Stimulated activated CD8-positive, alpha-beta memory T cell treated with anti-CD3 and anti-CD28 coated beads, Interleukin-7, amount 100 ng/mL, for 4 hours (primary cell): ENCODE results near the gene MAP3K1.
A peak's percentile ranks its signal among the peaks of the same experiment; 100 is the strongest.
"Not testable (repeated sequence)": the region's sequence is repeated elsewhere in the genome, so short reads cannot be mapped to it uniquely, and the experiment has no call there.

ENCODE experiments used
- DNase-seq, 2 donors: peaks; one replicate each; pipeline ENCODE4 v3.0.0-alpha.2; 2020; ENCODE audit warnings: low read depth in 2 of 2

Gene MAP3K1

DNA sequence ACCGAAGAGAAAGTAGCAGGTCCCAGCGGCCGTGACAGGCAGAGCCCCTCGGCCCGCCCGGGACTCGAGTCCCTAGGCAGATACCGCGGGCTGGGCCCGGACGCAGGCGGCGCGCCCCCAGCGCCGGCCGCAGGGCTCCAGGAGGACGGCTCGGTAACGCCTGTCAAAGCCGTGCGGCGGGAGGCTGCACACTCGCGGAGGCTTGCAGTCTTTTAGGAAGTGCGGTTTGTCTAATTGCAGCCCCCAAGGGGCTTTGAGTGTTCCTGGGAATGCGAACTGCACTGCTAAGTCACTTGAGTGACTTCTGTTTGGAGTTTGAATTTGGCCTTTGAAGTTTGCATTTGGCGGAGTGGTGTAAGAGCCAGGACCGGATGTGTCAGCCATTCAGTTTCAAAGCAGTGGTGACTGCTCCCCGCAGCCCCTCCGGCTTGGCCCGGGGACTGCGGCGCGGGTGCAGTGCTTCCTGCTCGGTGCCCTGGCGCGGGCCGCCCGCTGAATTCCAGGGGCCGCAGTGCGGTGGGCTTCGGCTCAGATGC is 1.3 kb downstream of the MAP3K1 start:
- peak in 1 of 2 donors; percentile 36 for DNase-seq

DNA sequence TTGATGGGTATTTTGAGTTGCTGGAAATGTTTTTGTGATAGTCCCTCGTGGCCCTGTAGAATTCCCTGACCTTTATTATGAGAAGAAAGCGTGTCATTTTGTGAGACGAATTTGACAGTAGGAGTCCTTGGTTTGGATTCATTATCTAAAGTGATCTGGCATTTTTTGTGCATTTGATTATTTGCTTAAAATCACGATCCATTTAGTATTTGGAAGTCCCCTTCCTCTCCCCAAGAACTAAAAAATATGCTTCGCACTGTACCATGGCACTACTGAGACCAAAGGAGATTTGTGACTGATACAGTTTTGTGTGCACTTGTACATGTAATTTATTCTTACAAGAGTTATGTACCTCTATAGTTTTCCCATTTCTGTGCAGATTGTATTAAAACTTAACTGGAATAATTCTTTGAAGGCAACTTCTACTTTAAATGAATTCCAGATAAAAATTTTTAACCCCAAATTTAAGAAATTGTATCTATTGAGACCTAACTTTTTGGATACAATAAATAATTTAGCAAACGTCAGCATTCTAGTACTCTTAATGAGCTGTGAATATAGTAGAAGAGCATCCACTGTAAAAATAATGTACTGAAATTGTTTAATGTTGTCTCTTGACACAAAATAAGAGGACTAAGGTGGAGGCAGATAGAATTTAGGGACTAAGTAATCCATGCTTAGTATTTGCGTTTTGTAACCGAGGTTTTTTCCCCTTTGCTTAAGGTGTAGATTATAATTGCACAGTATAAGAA is 2.1 kb downstream of the MAP3K1 start:
- DNase-seq, result no peak

DNA sequence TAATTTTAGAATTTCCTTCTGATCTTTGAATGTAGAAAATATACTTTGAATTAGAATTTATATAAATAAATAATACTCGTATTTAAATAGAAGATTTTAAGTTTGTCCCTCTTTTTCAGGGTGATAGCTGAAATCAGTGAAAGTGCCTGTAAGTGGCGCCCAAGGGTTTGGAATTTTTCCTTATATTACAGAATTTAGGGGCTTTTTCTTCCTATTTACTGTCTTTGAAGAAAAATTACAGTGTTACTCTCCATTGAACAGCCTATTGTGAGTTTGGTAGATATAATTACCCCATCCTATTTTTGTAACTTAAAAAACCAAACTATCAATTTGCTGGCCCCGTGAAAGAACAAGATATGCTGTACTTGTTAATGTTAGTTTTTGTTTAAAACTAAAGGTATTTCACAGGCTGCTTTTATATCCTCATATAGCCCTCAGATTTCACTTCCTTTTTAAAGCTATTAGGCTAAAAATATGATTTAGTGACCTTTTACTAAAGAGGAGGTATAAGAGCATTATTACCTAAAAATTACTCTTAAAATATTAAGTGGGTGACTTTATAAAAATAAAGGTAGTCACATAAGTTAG is 3.2 kb downstream of the MAP3K1 start:
- no peak for DNase-seq

DNA sequence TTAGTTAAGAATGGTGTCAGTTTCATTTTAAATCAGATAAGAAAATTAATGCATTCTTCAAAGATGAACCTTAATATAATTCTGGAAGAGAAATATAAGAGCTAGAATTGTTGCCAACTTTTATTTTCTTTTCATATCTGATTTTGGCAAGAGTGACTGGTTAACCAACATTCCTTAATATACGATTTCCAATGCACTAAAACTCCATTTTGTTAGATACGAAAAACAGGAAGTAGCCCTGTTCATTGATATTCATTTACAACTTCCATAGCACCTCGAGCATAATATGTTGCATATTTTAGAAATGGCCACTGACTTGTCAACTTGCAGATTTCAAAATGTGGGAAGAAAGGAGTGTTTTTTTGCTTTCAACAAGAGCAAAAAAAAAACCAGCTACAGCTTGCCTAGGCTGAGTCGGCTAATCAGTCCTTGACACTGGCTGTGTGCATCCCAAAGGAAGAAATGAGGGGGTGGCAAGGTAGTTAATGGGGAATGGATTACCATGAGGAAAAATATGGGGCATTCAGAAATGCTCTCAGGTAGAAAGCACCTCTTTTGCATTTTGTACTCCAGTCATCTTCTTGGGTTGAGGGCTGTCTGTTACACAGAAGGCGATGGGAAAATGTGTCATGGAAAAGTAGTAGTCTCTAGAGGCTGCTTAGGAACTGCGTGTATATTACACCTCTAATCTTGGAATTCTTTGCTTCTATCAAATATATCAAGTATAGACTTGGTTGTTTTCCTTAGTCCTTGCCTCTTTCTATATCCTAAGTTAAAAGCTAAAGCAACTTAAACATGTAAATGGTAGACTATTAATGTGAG is 3.9 kb downstream of the MAP3K1 start:
- DNase-seq, result no peak

DNA sequence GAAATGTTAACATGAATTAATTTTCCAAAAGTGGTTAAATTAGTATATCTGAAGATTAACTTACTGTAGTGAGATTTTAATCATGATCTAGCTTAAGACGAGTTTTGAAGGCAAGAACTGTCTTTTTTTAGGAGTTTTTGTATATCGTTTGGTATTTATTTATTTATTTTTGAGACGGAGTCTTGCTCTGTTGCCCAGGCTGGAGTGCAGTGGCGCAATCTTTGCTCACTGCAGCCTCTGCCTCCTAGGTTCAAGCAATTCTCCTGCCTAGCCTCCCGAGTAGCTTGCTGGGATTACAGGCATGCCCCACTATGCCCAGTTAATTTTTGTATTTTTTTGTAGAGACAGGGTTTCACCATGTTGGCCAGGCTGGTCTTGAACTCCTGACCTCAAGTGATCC is 6.5 kb downstream of the MAP3K1 start:
- not testable (repeated sequence) for DNase-seq

DNA sequence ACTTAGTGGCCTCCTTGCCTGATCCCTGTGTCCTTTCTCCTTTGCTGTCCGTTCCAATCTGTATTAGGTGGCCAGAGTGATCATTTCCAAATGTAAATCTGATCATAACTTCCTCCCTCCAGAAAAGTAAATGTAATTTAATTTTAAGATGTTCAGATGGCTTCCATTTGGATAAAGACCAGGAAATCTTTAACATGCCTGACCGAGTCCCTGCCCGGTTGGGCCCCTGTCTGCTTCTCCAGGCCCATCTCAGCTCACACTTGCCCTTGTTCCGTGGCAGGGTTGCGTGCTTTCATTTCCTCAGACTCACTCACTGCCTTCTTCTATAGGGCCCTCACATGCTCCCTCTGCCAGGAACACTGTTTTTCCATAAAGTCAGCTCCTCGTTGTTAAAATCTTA is 7.6 kb downstream of the MAP3K1 start:
- DNase-seq, result no peak

DNA sequence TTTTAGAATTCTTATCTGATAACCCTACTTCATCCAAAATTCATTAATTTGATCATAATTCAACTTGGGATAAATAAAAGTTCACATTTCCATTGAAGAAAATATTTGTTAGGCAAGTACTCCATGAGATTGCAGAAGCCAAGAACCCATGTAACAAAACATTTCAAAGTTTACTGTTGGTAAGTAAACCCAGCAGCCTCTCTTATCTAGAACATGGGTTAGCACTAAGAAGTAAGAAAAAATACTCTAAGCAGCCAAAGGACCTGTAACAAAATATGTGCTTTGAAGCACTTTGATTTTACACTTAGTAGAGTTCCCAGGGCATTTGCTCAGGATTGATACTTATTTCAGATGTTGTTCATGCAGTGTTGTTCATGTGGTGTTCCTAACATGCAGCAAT is 8.7 kb downstream of the MAP3K1 start:
- DNase-seq, result no peak

DNA sequence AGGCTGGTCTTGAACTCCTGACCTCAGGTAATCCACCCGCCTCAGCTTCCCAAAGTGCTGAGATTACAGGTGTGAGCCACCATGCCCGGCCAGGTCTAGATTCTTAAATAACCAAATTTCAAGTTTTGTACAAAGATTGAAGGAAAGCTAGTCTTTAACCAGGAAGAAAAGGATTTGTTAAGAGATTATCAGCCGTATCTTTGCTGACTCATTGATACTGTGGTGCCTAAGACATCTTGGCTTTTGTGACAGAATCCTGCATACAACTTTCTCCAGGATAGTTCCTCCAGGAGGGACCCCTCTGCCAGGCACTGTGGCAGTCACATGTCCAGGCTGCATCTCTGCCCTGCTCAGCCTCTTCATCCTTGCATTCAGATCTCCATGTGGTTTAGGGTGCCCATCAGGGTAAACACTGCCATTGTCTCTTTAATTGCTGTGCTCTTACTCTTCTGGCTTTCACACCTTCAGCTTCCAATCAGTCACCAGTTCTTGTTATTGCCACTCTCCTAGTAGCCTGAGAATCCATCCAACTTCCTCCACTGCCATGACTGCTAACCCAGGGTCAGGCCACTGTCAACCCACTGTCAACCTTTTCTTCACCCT is 10.0 kb downstream of the MAP3K1 start:
- DNase-seq, result no peak

DNA sequence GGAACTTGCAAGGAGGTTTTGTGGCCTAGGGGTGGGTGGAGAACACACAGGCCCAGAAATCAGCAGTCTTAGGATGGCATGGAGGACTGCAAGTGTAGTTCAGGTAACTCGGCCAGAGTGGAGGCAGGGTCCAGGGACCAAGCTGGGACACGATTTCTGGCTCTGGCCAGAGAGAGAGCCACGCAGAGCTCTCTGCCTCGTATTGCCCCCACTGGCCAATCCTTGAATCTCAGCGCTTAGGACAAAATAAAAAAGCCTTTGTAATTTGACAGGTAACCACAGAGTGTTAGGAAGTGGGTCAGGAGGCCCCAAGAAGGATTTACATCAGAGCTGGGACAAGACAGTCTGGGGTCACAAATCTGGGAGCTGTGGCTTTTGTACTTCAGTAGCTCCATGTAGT is 11.7 kb downstream of the MAP3K1 start:
- DNase-seq, result no peak

DNA sequence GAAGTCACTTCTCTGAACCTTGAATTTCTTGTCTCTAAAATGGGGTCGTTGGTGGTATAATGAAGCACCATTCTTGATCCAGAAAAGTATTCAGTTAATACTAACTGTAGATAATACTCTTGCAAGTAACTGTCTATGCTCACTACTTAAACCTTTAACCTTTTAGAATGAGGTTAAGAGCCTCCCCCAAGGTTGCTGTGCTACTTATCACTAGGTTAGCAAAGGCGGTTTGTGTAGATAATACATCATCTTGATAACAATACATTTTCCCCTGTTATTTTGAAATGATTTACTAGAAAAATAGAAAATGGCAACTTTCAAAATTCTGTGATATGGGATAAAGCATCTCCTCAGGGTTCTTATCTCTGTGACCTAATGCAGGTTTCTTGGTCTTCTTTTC is 12.6 kb downstream of the MAP3K1 start:
- no peak for DNase-seq

DNA sequence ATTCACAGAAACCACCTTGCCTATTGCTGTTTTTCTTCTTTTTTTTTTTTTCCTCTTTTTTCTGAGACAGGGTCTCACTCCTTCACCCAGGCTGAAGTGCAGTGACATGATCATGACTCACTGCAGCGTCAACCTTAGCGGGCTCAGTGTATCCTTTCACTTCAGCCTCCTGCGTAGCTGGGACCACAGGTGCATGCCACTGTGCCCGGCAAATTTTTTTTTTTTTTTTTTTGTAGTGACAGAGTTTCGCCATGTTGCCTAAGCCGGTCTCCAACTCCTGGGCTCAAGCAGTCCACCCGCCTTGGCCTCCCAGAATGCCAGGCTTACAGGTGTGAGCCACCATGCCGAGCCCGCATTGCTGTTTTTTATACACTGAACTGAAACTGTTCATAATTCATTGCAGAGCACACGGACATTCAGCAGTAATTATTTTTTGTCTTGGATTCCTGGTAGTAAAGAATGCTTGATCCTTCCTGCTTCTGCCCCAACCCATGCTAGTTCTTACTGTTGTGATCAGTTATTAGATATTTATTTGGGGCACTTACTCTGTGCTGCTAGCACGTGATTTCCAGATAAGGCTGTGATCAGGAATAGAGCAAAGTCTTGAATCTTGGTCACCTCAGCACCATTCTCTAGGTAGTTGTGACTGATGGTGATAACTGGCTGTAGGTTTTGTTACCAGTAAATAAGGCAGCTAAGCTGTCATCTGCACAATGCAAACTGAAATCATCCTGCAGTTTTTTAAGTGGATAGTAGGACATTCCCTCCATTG is 14.0 kb downstream of the MAP3K1 start:
- peak; percentile 40 to 42 for DNase-seq

DNA sequence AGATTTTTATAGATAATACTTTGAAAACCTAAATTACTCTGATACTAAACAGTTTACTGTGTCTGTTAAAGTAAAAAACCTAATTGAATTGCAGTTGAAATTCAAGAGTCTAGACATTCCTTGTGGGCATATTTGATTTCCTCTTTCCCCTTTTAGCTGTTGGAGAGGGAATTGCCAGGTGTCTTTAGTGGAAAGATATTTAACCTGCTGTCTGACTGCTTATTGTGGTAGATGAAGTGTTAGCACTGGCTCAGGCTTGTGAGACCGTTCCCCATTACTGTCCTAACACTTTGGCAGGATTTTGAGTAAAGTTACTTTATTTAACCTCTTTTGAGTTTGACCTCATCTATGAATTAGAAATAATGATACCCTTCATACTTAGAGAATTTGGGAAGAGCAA is 16.4 kb downstream of the MAP3K1 start:
- no peak for DNase-seq

DNA sequence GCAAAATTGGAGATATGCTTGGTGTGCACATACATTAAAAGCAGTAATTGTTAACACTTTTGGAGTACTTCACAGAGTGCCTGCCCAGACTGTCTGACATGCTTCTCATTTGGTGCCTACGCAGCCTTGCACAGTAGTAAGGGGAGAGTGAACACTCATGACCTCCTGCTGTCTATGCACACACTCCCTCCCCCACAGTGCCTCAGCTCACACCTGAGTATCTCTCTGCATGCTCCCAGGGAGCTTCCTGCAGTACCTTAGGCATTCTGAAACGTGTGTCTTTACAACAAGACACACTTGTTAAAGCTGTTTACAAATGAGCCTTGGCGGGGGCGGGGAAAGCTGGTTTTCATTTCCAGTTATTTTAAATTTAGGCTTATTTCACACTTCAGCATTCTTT is 18.0 kb downstream of the MAP3K1 start:
- no peak for DNase-seq

DNA sequence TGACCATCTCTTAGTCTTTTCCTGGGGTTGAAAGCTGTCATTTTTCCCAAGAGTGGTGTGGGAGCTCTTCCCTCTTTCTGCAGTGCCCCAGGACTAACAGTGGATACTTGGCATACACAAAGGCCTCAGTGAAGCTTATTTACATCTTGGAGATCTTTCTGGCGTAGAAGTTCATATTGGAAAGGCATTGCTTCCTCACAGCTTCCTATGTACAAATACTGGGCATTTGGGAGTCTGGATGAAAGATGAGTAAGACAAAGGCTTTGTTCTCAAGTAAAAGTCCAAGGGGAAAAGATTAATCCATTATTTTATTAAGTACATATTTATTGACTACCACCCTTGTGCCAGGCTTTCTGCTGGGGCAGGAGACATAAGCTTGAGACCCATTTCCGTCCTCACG is 22.0 kb downstream of the MAP3K1 start:
- DNase-seq, result no peak

DNA sequence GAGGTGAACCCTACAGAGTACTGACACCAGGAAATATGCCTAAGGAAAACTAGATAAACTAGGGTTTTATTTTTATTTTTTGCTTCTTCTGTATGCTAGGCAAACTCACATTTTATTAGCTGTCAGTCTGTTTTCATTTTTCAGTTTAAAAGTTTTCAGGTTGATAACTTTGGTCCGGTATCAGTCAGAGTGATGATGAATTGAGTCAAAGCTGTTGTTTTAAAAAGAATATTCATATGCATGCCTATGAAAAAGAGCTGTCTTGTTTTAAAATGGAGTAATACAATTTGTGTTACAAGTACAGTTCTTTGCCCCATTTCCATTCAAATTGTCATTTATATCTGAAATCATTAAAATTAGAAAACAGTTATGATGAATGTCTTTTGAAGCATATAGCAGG is 22.6 kb downstream of the MAP3K1 start:
- DNase-seq, result no peak

DNA sequence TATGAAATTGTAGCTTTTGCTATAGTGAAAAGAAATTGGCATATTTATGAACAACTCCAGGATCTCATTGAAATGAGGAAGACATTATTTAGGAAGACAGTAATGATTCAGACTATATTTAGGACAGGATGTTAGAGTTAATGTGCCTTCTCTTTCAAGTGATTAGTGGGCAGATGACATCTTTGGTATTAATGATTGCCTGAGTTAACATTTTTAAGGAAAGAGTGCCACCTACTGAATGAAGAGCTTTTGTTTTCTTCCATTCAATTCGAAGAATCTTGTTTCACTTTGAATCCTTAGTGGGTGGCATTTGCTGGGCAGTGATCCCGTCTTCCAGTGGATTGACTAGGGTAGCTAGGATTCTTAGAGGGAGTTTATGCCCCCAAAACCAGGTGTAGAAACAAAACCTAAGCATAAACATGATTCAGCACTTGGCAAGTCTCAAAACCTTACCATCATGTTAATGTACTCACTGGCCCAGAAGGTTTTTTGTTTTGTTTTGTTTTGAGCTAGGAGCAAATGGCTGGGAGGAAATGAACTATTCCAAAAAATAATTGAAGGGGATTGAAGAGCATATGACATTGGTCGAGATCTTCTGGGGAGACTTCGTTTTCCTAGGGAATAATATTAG is 23.2 kb downstream of the MAP3K1 start:
- no peak for DNase-seq

DNA sequence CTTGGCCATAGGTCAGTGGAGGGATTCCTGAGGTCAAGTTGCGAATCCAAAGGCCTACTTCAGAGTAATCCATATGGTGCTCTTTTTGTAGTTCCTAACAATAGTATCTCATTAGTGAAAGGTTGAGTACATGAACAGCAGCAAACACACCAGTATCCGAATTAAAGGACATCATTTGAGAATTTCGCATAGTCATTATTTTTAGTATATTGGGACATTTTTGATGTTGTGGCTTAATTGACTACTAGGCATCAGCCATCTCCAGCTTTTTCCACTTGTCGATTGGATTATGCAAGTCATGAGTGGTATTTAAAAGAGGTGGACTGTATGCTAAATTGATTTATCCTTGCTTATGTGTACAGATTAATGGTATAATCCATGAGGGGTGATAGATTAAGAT is 23.7 kb downstream of the MAP3K1 start:
- DNase-seq, result no peak

DNA sequence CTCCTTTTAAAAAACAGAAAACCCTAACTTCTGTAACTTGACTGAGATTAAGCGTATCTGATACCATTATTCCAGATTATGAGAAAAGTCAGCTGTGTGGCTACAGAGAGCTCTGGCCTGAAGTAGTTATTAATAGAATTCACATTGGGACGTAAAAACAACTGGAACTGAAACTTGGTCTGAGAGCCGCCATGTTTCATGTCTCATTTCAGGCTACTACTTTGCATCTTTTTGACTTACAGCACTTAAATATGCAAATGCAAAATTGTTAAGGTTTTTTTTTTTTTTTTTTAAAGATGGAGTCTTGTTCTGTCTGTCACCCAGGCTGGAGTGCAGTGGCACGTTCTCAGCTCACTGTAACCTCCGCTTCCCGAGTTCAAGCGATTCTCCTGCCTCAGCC is 25.2 kb downstream of the MAP3K1 start:
- no peak for DNase-seq

DNA sequence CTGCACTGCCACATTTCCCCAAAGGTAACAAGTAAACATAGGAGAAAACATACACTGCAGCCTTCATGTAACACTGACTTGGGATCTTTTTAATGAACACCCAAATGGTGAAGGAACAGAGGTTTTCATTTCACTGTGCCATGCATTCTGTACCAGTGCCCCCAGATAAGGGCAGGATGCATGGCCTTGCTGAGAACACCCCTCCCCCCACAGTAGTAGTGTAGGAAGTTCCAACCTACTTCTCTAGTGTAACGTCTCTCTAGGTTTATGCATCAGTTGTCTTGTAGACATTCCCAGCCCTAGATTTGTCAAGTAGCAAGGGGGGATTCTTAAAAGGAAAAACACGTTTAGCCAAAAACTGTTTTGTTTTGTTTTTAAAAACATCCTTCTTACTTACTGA is 29.9 kb downstream of the MAP3K1 start:
- DNase-seq, result no peak

DNA sequence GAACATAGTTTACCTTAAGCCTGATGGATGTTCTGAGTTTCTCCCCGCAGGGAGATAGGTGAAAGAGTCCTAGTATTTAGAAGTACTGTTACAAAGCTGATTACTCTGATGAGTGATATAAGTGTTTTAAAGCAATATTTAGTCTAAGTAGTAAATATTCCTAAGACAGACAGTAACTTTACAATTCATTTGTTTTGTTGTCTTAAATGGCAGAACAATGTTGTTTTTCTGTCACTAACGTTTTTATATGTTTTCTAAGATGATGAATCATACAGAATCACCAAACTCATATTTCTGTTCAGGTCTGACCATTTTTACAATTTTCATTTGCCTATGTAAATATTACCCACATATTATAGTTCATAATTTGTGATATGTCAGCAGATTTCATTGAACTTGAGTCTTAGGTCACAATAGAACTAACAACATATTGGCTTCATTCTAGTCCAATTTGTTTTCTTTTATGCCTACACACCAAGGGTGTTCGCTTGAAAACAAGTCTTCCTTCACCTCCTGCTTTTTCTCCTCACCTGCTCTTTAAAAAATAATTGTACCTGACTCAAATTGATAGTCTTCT is 30.6 kb downstream of the MAP3K1 start:
- DNase-seq, result no peak

DNA sequence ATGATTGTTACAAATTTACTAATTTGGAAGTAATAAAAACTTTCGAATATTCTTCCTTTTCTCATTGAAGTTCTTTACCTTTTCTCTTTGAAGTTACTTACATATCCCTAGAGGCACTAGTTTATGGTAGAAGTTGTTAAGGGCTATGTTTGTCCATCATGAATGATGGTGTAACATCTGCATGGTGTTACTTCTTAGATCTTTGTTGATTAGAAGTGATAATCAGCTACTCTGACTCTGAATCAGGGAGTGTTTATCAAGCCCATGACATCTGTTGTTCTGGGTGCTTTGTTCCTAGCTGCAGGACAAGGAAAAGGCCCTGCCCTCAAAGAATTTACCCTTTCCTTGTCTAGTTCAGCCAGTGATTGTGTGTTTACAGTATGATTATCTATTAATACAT is 32.9 kb downstream of the MAP3K1 start:
- no peak for DNase-seq
